Cardiac fibroblast (primary cell): ENCODE data around the gene ENPEP.

ENCODE experiments used
- DNase-seq, 2 donors: peaks; one replicate each; pipeline versions ENCODE4 v3.0.0 to v3.0.0-alpha.2; 2010; ENCODE audit warnings: low read depth in 2 of 2
- H3K4me3 ChIP-seq, 2 donors: replicated peaks in 1 of 2; 1 replicate in 1 of 2; 2 replicates in 1 of 2; pipeline ENCODE4 v1.5.1; 2011; ENCODE audit warnings: low read depth in 2 of 2, low read length in 2 of 2, mild to moderate bottlenecking in 2 of 2, moderate library complexity in 1 of 2
- TF ChIP-seq, protein P1 (sequence below): IDR thresholded peaks from one replicate; pipeline ENCODE4 v1.5.1; 2011; ENCODE audit warnings: low read depth, mild to moderate bottlenecking, low read length, inconsistent platforms

ENPEP gene

GRCh38 chr4:110452546-110452945, 23.4 kb upstream of the ENPEP start:
- TF ChIP-seq, protein P1, sequence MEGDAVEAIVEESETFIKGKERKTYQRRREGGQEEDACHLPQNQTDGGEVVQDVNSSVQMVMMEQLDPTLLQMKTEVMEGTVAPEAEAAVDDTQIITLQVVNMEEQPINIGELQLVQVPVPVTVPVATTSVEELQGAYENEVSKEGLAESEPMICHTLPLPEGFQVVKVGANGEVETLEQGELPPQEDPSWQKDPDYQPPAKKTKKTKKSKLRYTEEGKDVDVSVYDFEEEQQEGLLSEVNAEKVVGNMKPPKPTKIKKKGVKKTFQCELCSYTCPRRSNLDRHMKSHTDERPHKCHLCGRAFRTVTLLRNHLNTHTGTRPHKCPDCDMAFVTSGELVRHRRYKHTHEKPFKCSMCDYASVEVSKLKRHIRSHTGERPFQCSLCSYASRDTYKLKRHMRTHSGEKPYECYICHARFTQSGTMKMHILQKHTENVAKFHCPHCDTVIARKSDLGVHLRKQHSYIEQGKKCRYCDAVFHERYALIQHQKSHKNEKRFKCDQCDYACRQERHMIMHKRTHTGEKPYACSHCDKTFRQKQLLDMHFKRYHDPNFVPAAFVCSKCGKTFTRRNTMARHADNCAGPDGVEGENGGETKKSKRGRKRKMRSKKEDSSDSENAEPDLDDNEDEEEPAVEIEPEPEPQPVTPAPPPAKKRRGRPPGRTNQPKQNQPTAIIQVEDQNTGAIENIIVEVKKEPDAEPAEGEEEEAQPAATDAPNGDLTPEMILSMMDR = no peak
- no peak for DNase-seq
- no peak overlapping the region for H3K4me3 ChIP-seq

GRCh38 chr4:110454441-110454840, 21.5 kb upstream of the ENPEP start:
- no peak for DNase-seq
- no peak overlapping the region for H3K4me3 ChIP-seq
- TF ChIP-seq, protein P1 = no peak

DNA sequence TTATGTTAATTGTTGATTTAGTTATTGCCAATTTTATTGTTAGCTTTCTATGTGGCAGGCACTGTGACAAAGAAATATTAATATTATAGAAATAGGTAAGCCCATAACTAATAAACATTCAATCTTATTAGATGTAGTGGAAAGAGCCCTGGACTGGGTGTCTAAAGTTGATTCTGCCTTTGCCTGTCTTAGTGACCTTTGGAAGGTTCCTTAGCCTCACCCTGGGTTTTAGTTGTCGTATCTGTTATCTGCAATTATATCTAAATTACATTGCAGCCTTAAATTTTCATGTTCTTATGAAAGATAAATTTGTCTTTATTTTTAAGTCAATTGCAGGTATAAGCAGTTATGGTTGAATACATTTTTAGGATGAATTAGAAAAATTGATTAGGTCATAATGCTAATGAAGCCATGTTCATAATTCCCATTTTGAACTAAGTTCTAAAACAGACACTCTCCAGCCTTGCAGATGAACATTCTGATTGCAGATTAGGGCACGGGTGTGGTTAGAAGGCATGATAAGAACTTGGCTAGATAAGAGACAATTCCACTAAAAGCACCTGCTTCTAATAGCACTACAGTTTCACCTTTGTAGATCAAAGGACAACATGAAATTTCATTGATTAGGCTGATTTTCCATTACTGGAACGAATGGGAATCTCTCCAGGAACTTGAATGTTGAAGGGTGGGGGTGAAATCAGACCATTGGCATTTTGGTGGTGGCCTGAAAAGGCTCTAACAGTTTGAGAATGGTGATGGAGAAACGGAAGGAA, 17.3 kb upstream of the ENPEP start:
- no peak overlapping the region for H3K4me3 ChIP-seq
- TF ChIP-seq, protein P1 = no peak
- DNase-seq = no peak

DNA sequence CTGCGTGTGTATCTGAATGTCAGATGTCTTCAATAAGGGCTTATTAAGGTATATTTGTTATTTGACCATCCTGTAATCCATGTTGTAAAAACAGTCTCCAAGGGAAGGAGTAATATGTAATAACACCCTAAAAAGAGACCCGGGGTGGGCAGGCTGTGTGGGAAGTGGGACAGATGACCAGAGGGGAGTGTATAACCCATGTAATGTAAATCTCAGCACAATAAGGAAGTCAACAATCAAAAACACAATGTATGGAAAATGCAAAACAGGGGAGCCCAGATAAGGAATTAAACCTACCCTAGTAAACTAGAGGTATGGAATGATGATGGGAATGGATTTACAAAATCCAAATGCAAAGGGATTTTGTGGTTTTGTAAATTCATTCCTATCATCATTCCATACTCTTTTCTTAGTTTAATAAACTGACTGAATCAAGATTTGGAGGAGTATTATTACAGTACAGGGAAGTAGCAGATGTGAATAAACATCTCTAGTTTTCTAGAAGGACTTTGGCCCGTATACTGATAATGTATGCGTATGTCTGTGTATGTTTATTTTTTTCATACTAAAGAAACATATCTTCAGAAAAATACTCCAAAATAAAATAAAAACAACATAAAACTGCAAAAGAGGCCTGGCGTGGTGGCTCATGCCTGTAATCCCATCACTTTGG, 15.7 kb upstream of the ENPEP start:
- H3K4me3 ChIP-seq = no peak overlapping the region
- TF ChIP-seq, protein P1 = no peak
- DNase-seq = no peak

GRCh38 chr4:110467400-110467799, 8.6 kb upstream of the ENPEP start:
- DNase-seq = no peak
- TF ChIP-seq, protein P1 = no peak
- no peak overlapping the region for H3K4me3 ChIP-seq

GRCh38 chr4:110472583-110473329, 3.2 kb upstream of the ENPEP start:
- no peak overlapping the region for H3K4me3 ChIP-seq
- TF ChIP-seq, protein P1 = no peak
- no peak for DNase-seq
